DOHH2 (cell line): Measurements from ENCODE around the gene SLC16A6.

Experiments
- H3F3A ChIP-seq: fragments of 200-600 bp; sonication (generic), shearing (Covaris generic); 2 replicates; pipeline ENCODE4 v1.6.0; 2016; ENCODE audit warnings: antibody characterized with exemption, mild to moderate bottlenecking; ENCODE audit not compliant: control insufficient read depth, insufficient read depth
- H3K27ac ChIP-seq: fragments of 200-600 bp; sonication (generic); 2 replicates; pipeline ENCODE4 v1.5.1; 2014; ENCODE audit warnings: low read depth, mild to moderate bottlenecking, low read length, moderate library complexity
- H3K27me3 ChIP-seq: fragments of 200-600 bp; sonication (generic); 2 replicates; pipeline ENCODE4 v1.6.1; 2014; ENCODE audit warnings: mild to moderate bottlenecking, low read length, mixed read lengths; ENCODE audit not compliant: control insufficient read depth
- H3K36me3 ChIP-seq: fragments of 200-600 bp; sonication (generic); 2 replicates; pipeline ENCODE4 v1.6.1; 2014; ENCODE audit warnings: mild to moderate bottlenecking, low read length, moderate library complexity, mixed read lengths; ENCODE audit not compliant: control insufficient read depth
- H3K4me1 ChIP-seq: fragments of 200-600 bp; sonication (generic); 2 replicates; pipeline ENCODE4 v1.6.1; 2014; ENCODE audit warnings: mild to moderate bottlenecking, low read length, mixed read lengths; ENCODE audit not compliant: control insufficient read depth
- H3K4me2 ChIP-seq: fragments of 200-600 bp; sonication (generic); 2 replicates; pipeline ENCODE4 v1.6.0; 2014; ENCODE audit warnings: mild to moderate bottlenecking, low read length, moderate library complexity
- H3K4me3 ChIP-seq: fragments of 200-600 bp; sonication (generic); 2 replicates; pipeline ENCODE4 v1.5.1; 2014; ENCODE audit warnings: mild to moderate bottlenecking, low read length, mixed read lengths
- H3K79me2 ChIP-seq: fragments of 200-600 bp; sonication (generic); 2 replicates; pipeline ENCODE4 v1.6.1; 2014; ENCODE audit warnings: mild to moderate bottlenecking, low read length, mixed read lengths; ENCODE audit not compliant: control insufficient read depth
- H3K9me2 ChIP-seq: fragments of 200-600 bp; sonication (generic); replicated peaks from 2 replicates; pipeline ENCODE4 v1.6.1; 2014; ENCODE audit warnings: mild to moderate bottlenecking, low read length, mixed read lengths; ENCODE audit not compliant: control insufficient read depth
- H3K9me3 ChIP-seq: fragments of 200-600 bp; sonication (generic); 2 replicates; pipeline ENCODE4 v1.6.1; 2014; ENCODE audit warnings: antibody characterized with exemption, low read length, mixed read lengths; ENCODE audit not compliant: control insufficient read depth, insufficient read depth
- H4K20me1 ChIP-seq: fragments of 200-600 bp; sonication (generic); 2 replicates; pipeline ENCODE4 v1.6.0; 2014; ENCODE audit warnings: low read depth, mild to moderate bottlenecking, antibody characterized with exemption, low read length, moderate library complexity; ENCODE audit not compliant: control insufficient read depth, insufficient read depth
- EZH2phosphoT487 ChIP-seq: fragments of 200-600 bp; sonication (generic); IDR thresholded peaks from 2 replicates; pipeline ENCODE4 v1.6.1; 2017; ENCODE audit warnings: borderline replicate concordance, mild to moderate bottlenecking, antibody characterized with exemption, low read length, moderate library complexity, mixed read lengths
- TF ChIP-seq, protein P1 (sequence below): fragments of 200-600 bp; sonication (generic); IDR thresholded peaks from one replicate; pipeline ENCODE4 v1.5.1; 2014; ENCODE audit warnings: antibody characterized with exemption, mild to moderate bottlenecking, low read depth, low read length; ENCODE audit not compliant: poor library complexity, severe bottlenecking

The SLC16A6 gene

DNA sequence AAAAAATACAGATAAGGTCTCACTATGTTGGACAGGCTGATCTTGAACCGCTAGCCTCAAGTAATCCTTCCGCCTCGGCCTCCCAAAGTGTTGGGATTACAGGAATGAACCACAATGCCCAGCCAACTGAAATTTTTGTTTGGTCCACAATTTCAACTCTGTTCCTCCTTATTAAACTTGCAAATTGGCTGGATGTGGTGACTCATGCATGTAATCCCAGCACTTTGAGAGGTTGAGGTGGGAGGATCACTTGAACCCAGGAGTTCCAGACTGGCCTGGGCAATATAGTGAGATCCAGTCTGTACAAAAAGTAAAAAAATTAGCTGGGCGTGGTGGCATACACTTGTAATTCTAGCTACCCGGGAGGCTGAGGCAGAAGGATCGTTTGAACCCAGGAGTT is 13.8 kb upstream of the SLC16A6 start:
- no peak for TF ChIP-seq EZH2phosphoT487
- TF ChIP-seq, protein P1, sequence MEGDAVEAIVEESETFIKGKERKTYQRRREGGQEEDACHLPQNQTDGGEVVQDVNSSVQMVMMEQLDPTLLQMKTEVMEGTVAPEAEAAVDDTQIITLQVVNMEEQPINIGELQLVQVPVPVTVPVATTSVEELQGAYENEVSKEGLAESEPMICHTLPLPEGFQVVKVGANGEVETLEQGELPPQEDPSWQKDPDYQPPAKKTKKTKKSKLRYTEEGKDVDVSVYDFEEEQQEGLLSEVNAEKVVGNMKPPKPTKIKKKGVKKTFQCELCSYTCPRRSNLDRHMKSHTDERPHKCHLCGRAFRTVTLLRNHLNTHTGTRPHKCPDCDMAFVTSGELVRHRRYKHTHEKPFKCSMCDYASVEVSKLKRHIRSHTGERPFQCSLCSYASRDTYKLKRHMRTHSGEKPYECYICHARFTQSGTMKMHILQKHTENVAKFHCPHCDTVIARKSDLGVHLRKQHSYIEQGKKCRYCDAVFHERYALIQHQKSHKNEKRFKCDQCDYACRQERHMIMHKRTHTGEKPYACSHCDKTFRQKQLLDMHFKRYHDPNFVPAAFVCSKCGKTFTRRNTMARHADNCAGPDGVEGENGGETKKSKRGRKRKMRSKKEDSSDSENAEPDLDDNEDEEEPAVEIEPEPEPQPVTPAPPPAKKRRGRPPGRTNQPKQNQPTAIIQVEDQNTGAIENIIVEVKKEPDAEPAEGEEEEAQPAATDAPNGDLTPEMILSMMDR, result no peak
- H3K36me3 ChIP-seq, result peaks cover 3% of the 10 kb centered on the region; the same call in 1 of the 2 replicates
- H3K27me3 ChIP-seq, result no peaks in the 10 kb centered on the region
- no peaks in the 10 kb centered on the region for H3K4me1 ChIP-seq
- no peaks in the 10 kb centered on the region for H3F3A ChIP-seq
- no peak overlapping the region for H3K4me3 ChIP-seq
- H3K27ac ChIP-seq, result no peak overlapping the region
- H3K9me2 ChIP-seq, result no peaks in the 10 kb centered on the region
- H4K20me1 ChIP-seq, result no peaks in the 10 kb centered on the region
- H3K4me2 ChIP-seq, result no peak overlapping the region
- H3K9me3 ChIP-seq, result no peaks in the 10 kb centered on the region
- no peaks in the 10 kb centered on the region for H3K79me2 ChIP-seq

DNA sequence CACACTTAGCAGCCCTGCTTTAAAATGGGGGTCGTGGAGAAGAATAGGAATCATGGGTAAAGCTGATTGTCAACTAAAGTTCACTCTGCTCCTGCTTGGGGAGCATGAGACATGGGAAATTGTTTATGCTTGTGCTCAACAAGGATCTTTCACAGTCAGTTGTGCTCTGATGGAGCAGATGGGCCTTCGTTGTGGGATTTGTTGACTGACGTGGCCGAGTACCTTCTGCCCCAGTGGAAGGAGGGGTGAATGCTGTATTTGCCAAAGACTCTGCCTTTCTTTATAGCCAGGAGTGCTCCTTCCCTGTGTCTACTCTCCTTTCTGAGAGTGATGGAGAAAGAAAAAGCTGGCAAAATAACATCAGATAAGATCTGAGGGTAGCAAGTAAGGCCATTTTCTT is 11.7 kb upstream of the SLC16A6 start:
- Histone ChIP-seq H3K9me2 (no peaks in the 10 kb centered on the region), H3K4me3 (no peak overlapping the region), H3K27me3 (no peaks in the 10 kb centered on the region), H3K79me2 (no peaks in the 10 kb centered on the region), H3F3A (no peaks in the 10 kb centered on the region), H3K27ac (no peak overlapping the region), H3K36me3 (peaks cover 3% of the 10 kb centered on the region; the same call in 1 of the 2 replicates), H3K9me3 (no peaks in the 10 kb centered on the region), H3K4me1 (no peaks in the 10 kb centered on the region), H3K4me2 (no peak overlapping the region), H4K20me1 (no peaks in the 10 kb centered on the region)
- no peak for TF ChIP-seq EZH2phosphoT487
- TF ChIP-seq, protein P1, result no peak

DNA sequence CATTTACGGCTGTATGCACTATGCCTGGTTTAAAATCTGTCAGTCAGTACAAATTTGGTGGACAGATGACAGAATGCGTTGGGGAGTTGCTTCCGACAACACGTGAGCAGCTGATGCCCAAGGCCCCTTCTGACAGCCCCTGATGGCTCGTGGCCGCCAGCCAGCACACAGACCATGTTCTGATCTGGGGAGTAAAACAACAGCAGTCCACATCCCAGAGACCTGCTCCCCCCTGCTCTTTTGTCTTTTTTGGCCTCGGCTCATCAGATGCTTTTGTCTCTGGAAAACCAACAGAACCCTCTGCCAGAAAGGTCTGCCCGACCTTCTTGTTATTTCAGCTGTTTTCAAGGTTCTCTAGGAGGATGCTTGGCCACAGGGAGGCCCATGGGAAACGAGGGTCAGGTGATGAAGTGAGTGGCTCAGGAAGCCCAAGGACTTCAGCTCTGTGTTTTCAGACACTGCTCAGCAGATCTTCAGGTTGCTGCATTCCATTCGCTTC is 11.2 kb upstream of the SLC16A6 start:
- H3K27me3 ChIP-seq, result no peaks in the 10 kb centered on the region
- H3K79me2 ChIP-seq, result peaks cover under 1% of the 10 kb centered on the region; the same call in 1 of the 2 replicates
- H3K4me2 ChIP-seq, result no peak overlapping the region
- H3K27ac ChIP-seq, result no peak overlapping the region
- peaks cover 3% of the 10 kb centered on the region; the same call in 1 of the 2 replicates for H3K36me3 ChIP-seq
- H3K9me2 ChIP-seq, result no peaks in the 10 kb centered on the region
- no peaks in the 10 kb centered on the region for H4K20me1 ChIP-seq
- no peaks in the 10 kb centered on the region for H3F3A ChIP-seq
- no peaks in the 10 kb centered on the region for H3K9me3 ChIP-seq
- no peaks in the 10 kb centered on the region for H3K4me1 ChIP-seq
- no peak overlapping the region for H3K4me3 ChIP-seq
- TF ChIP-seq EZH2phosphoT487, result no peak
- TF ChIP-seq, protein P1, result no peak

DNA sequence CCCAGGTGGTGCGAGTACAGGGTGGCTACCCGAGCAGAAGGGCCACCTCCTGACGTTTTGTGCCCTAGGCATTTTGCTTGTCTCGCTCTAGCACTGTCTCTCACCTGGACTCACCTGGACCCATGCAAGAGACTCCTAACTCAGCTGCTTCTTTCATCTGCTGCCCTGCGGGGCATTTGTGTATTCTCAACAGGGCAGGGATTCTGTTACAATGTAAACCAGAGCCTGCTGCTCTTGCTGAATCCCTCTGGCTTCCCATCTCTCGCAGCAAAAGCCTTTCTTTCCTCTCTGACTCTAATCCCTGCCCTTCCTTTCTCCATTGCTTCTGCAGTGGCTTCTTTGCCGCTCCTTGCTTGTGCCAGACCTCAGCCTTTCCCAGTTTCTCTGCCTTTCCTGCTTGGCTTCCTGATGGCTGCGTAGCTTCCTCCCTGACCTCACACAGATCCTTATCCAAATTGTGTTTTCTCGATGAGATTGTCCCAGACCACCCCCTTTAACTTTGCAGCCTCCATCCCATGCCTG is 10.6 kb upstream of the SLC16A6 start:
- H3K27me3 ChIP-seq, result no peaks in the 10 kb centered on the region
- H3K9me2 ChIP-seq, result no peaks in the 10 kb centered on the region
- no peaks in the 10 kb centered on the region for H3K36me3 ChIP-seq
- no peak overlapping the region for H3K4me2 ChIP-seq
- H3K79me2 ChIP-seq, result peaks cover 4% of the 10 kb centered on the region; the same call in 1 of the 2 replicates
- no peaks in the 10 kb centered on the region for H4K20me1 ChIP-seq
- no peaks in the 10 kb centered on the region for H3K4me1 ChIP-seq
- no peak overlapping the region for H3K4me3 ChIP-seq
- H3K27ac ChIP-seq, result no peak overlapping the region
- no peak for TF ChIP-seq EZH2phosphoT487
- TF ChIP-seq, protein P1, result no peak
- no peaks in the 10 kb centered on the region for H3K9me3 ChIP-seq
- H3F3A ChIP-seq, result no peaks in the 10 kb centered on the region
